SH-SY5Y (cell line): ENCODE measurements around the gene PKNOX2.

Experiments used
- GATA2 ChIP-seq: IDR thresholded peaks from 2 replicates; pipeline ENCODE4 v1.6.1; 2011; ENCODE audit warnings: mild to moderate bottlenecking, low read depth, low read length
- GATA3 ChIP-seq: IDR thresholded peaks from 2 replicates; pipeline ENCODE4 v1.6.1; 2011; ENCODE audit warnings: low read depth, mild to moderate bottlenecking, low read length, moderate library complexity

DNA sequence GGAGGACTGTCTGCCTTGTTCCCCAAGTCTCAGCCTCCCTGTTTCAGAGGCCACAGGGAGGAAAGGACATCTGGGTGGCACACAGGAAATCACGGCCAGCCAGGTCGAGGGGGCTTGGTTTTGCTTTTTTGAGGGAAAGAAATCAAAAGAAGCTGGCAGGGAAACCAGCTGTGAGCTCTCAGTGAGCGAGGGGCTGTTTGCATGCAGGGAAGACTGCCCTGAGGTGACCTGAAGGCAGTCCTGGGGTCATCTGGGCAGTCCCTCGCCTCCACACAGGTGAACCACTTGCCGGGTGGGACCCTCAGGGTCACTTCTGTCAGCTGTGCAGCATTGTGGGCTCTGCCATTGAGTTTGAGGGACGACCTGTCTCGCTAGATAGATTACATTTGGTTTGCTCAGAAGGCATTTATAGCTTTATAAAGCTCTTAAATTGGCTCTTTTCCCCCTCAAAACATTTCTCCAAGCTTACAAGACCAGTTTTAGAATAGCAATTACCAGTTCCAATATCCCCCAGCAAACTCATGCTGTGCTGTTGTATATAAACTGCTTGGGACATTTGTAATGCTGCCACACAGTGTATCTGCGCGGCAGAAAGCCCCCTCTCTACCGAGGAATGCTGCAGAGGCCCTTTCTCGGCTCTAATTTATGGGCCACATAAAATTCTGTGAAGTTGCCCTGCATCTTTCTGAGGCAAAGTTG, 28.3 kb downstream of the PKNOX2 start:
- TF ChIP-seq GATA2 = no peak
- TF ChIP-seq GATA3 = no peak
